ENCODE measurements around the gene GJD3.

GJD3 gene

GRCh38 chr17:40322358-40323315 is 41.9 kb downstream of the GJD3 start:
- peak; percentile 74 to 79 for DNase-seq (ENCODE audit: low read depth in 2 of 2)

- no peak for DNase-seq (ENCODE audit: low read depth in 2 of 2)
Observed at GRCh38 chr17:40321961-40322357, 42.6 kb downstream of the GJD3 start.

DNA sequence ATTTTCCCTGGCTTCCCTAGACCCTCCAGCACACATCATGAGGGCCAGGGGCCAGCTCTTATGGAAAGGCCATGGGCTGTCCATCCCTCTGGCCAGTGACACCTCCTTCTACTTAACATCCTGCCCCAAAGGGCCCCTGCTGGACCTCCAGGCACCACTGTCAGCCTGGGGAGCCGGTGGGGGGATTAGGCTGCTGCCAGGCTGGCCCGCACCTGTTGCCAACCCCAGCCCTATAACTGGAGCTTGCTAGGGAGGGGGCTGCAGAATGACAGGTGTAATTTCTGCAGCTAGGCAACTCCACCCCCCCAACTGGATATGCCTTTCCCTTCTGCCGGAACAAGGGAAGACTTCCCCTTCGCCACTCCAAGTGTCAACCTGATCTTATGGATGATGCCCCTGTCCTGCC is 43.0 kb downstream of the GJD3 start:
- DNase-seq (ENCODE audit: low read depth in 2 of 2) = no peak

- DNase-seq (ENCODE audit: low read depth in 2 of 2) = peak in 1 of 2 donors; percentile 53
Observed at GRCh38 chr17:40320756-40321523, 43.6 kb downstream of the GJD3 start.

GRCh38 chr17:40319651-40320540 is 44.6 kb downstream of the GJD3 start:
- peak; percentile 65 to 82 for DNase-seq (ENCODE audit: low read depth in 2 of 2)

DNA sequence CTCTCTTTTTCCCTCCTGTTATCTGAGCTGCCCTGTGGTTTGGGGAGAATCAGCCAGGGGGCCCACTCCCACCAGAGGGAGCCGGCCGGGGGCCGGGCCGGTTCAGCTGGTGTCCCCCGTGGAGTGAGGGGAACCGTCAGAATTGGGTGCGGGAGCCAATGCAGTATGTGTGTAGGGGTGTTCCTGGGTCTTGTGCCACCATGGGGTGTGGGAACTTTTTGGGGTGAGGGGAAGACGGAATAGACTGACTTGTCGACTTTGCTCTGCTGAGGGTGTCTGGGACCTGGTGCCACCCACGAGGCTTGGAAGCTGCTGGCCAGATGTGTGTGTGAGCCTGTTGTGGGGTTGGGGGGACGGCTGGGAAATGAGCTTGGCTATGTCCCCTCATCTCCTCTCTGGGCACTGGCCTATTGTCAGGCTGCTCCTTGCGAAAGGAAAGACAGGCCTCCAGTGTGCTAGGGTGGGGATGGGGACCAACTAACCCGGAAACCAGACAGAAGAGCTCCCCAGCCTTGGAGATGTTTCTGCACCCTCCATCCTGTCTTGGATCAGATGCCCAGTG is 45.6 kb downstream of the GJD3 start:
- no peak for DNase-seq (ENCODE audit: low read depth in 2 of 2)

DNA sequence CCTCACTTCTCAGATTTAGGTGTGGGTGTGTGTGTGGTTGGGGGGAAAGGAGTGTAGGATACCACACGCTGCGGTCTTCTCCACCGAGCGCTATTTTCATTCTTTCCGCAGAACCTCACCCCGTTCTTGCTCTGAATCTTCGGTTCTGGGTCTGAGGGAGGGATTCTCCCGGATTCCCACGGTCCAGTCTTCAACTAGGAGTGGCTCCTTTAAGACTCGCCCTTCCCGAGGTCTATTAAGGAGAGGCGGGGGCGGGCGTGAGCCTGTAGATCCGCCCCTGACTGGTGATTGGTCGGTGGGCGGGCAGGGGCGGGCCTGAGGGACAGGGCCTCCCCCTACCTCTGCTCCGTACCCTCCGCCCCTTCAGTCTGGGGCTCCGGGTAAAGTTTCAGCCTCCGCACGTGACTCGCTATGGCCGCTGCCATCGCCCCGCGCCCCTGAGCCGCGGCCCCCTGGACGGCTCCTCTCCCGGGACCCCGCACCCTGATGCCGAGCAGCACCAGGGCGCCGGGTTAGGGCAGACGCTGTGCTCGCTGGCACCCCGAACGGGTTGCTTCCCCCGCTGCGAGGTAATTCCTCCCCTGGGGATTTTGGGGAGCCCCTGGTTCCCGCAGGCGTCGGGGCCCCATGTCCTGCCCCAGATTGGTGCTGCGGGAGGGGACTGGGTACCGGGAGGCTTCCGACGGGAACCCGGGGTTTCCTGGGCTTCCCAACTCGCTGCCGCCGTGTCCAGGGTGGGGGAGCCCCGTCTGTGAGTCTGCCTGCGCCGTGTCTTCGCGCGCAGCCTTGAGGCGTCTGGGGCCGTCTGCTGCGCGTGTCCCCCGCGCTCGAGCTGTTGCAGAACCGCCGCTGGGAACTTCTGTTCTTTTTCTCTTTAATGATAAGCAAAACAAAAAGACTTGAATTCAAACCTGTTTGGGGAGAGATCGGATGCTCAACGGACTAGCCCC is 46.4 kb downstream of the GJD3 start:
- peak; percentile 85 to 88 for DNase-seq (ENCODE audit: low read depth in 2 of 2)

- no peak for DNase-seq (ENCODE audit: low read depth in 2 of 2)
Observed at GRCh38 chr17:40317345-40317873, 47.1 kb downstream of the GJD3 start.

- DNase-seq (ENCODE audit: low read depth in 2 of 2) = no peak
Observed at GRCh38 chr17:40316571-40317344, 47.8 kb downstream of the GJD3 start.

DNA sequence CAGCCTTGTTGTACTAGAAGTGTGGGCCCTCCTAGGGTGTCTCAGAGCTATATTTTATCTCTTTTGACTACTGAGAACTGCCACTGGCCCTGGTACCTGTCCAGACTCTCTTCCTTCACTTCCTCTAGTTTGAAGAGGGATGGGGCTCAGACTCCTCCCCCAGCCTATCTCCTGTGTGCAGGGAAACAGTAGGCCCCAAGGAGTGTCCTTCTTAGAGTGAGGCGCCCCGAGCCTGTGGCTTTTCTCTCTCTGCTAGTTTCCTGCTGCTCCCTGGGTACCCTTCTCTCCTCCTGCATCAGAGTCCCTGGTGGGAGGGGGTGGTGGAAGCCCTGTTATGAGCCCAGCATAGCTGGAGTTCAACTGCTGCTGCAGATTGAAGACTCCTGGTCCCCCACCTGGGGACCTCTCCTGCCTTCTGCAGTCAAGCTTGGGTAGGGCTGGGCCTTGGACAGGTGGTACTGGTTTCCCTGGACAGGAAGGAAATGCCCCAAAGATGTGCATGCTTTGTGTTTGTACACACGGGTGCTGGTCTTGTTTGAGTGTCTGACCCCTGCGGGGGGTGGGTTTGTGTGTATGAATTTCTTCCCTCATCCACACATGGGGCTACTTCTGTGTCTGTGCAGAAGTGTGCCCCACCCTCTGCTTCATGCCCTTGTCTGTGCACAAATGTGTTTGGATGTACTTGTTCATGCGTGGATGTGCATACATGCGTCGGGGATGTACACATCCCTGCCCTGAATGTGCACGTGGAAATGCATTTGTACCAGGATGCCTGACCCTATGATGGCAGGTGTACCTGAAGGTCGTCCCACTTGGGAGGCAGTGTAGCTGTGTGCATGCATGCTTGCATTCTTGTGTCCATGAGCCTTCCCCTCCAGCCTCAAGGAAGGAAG is 48.6 kb downstream of the GJD3 start:
- no peak for DNase-seq (ENCODE audit: low read depth in 2 of 2)

GRCh38 chr17:40315206-40315605 is 49.3 kb downstream of the GJD3 start:
- no peak for DNase-seq (ENCODE audit: low read depth in 2 of 2)

- DNase-seq (ENCODE audit: low read depth in 2 of 2) = peak; percentile 81 to 89
Observed at GRCh38 chr17:40314584-40314956, 50.0 kb downstream of the GJD3 start.

GRCh38 chr17:40313668-40314583 is 50.6 kb downstream of the GJD3 start:
- DNase-seq (ENCODE audit: low read depth in 2 of 2) = no peak
